Large intestine (tissue), 3 donors: ENCODE measurements around the gene XRCC1. TPM values are rescaled to one million over a fixed set of nuclear protein-coding genes. Genes with fewer than 3 reads are reported as not detected.
"Not testable (repeated sequence)": the region's sequence is repeated elsewhere in the genome, so short reads cannot be mapped to it uniquely, and the experiment has no call there.

Source experiments
- DNase-seq, 2 donors: peaks; one replicate each; pipeline versions ENCODE4 v3.0.0 to v3.0.0-alpha.2; 2013
- H3K27ac ChIP-seq: one replicate; pipeline ENCODE4 v1.5.1; 2013; ENCODE audit warnings: low read length
- H3K27me3 ChIP-seq: 2 replicates; pipeline ENCODE4 v1.6.1; 2013; ENCODE audit warnings: low read length; ENCODE audit not compliant: control insufficient read depth, insufficient read depth
- H3K36me3 ChIP-seq: 2 replicates; pipeline ENCODE4 v1.6.1; 2013; ENCODE audit warnings: low read length; ENCODE audit not compliant: control insufficient read depth, insufficient read depth
- H3K4me1 ChIP-seq: one replicate; pipeline ENCODE4 v1.6.1; 2013; ENCODE audit warnings: low read length; ENCODE audit not compliant: control insufficient read depth, insufficient read depth
- H3K4me3 ChIP-seq: one replicate; pipeline ENCODE4 v1.5.1; 2013; ENCODE audit warnings: low read length
- H3K9me3 ChIP-seq: one replicate; pipeline ENCODE4 v1.6.1; 2013; ENCODE audit warnings: mild to moderate bottlenecking, low read depth, low read length, moderate library complexity; ENCODE audit not compliant: control insufficient read depth
- WGBS: methylation state at CpG from one replicate; pipeline ENCODE4 v1.1.5; 2013; ENCODE audit warnings: low lambda C conversion rate; ENCODE audit not compliant: insufficient coverage; 5-methylcytosine and 5-hydroxymethylcytosine counted together
- polyA plus RNA-seq: library from polyadenylated mRNA; unstranded; fragments of 120-200 nt; gene quantifications from one replicate; pipeline ENCODE4 v1.2.1, GENCODE V29; 2013

The XRCC1 gene
- polyA plus RNA-seq, 1 donor, result 47.4 TPM

DNA sequence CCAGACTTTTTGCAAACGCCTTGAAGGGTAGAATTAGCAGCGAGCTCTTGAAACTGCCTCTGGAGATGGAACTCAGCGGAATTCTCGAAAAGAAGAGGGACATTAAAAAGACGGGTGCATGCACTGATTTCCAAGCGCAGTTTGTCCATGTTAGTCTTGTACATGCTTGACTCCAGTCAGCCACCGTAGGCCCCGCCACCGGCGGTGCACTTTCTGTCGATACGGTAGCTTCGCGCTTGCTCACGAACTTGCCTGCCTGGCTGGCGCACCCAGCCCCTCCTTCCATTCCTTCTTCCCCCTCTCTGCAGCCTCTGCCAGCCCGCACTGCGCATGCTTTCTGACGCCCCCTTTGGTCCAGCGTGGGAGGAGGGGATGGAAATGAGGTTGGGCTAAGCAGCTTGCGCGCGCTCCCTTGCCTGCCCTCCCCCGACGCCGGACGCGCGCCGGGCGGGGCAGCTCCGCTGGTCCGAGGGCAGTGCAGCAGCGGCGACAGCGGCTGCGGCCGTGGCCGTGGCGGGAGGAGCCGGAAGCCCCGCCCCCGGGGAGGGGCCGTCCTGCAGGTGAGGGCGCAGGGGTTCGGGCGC is 42.3 kb downstream of the XRCC1 start, which contains the start of gene ZNF575:
Gene ZNF575 (plus strand): TSS at position 227 of the 584 bp plus-strand sequence. CDS start 1,235 bp downstream, outside the sequence.
- peaks cover 9% of the 10 kb centered on the region for H3K36me3 ChIP-seq
- H3K9me3 ChIP-seq, result no peaks in the 10 kb centered on the region
- peak within 1 kb of the TSS; percentile 87 for H3K27ac ChIP-seq
- peak within 1 kb of the TSS; percentile 59 for H3K4me3 ChIP-seq
- no peaks in the 10 kb centered on the region for H3K27me3 ChIP-seq
- H3K4me1 ChIP-seq, result peaks cover 4% of the 10 kb centered on the region
- peak; percentile 93 to 96 for DNase-seq
- no CpG with 5 or more reads among the region's 47 CpGs for WGBS

DNA sequence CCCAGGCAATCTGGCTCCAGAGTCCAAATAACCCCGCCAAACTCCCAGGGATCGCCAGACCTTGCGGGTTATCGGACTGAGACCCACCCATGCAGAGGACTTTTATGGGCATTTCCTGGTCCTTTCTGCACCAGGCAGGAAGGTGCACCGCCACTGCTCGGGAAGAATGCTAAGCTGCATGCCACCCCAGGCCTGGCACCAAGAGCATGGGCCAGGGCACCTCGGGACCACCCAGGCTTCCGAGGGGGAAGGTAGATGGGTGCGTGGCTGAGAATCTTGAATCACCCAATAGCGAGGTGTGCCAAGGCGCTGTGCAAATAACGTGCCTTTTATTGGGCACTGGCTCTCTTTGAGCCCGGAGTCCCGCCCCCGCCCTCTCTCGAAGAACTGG is 42.8 kb downstream of the XRCC1 start:
- DNase-seq, result peak in 1 of 2 donors; percentile 74
- Histone ChIP-seq H3K27me3 (no peaks in the 10 kb centered on the region), H3K4me3 (peak overlapping the region; percentile 59), H3K4me1 (peaks cover 8% of the 10 kb centered on the region), H3K27ac (peak overlapping the region; percentile 87), H3K36me3 (peaks cover 6% of the 10 kb centered on the region), H3K9me3 (no peaks in the 10 kb centered on the region)
- WGBS, result no CpG with 5 or more reads among the region's 16 CpGs

DNA sequence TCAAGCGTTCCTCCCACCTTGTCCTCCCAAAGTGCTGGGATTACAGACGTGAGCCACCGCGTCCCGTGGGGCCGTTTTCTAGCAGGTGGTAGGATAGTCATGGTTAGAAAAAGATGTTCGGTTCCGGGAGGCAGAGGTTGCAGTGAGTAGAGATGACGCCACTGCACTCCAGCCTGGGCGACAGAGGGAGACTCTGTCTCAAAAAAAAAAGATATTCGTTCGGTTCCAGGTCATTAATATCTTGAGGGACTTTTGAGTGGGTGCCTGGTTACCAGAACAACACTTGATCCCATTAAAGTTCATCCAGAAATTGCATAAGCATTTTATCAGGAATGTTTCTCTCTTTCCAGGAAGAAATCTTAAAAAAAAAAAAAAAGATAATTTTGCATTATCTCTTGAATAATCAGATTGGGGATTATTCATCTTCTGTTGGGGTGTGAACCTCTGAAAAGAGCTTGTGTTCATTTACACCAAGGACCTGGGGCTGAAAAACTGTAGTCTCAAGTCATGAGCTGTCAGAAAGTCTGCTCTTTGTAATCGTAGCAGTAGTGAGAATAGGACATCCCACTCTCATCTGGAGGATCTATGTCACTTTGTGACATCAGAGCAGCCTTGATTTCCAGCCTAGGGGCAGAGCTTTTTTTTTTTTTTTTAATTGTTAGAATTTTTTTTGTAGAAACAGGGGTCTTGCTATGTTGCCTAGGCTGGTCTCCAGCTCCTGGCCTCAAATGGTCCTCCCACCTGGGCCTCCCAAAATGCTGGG is 47.3 kb downstream of the XRCC1 start:
- Histone ChIP-seq H3K27ac (peak overlapping the region; percentile 80), H3K9me3 (no peaks in the 10 kb centered on the region), H3K4me3 (peak overlapping the region; percentile 85), H3K36me3 (no peaks in the 10 kb centered on the region), H3K4me1 (peaks cover 9% of the 10 kb centered on the region), H3K27me3 (no peaks in the 10 kb centered on the region)
- DNase-seq, result peak in 1 of 2 donors; percentile 53
- 40% methylated on average over 1 of the region's 13 CpGs for WGBS

DNA sequence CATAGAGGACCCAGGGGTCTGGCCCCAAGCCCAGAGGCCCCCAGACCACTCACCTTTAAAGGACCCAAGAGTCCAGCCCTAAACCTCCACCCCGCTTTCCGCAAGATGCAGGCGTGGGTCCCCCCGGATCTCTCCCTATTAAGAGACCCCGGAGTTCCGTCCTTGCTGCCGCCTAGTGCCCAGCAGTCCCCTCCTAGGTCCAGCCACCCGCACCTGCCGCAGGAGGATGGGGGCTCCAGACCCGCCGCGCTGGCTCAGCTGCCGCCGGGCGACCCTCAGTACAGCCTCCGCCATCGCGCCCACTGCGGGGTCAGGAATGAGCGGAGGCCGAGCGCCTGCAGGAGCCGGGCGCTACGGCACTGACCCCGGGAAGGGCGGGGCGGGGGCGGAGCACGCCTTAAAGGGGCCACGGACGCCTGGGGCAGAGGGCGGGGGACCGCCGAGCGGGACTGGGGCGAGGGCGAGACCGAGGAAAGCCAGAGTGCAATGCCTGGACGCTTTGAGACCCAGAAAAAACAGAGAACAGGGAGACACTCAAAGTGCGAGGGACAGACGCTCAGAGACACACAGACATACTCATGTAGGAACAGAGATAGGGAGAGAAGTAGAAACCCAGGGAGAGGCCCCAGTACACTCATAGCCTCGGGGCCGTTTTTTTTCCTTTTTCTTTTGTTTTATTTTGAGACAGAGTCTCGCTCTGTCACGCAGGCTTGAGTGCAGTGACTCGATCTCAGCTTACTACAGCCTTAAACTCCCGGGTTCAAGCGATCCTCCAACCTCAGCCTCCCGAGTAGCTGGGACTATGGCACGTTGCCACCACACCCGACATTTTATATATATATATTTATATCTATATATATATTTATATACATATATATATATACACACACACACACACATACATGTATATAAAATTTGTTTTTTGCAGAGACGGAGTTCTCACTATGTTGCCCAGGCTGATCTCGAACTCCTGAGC is 48.2 kb downstream of the XRCC1 start, which contains the start of gene ETHE1:
Gene ETHE1 (minus strand): TSS at position 318 of the 976 bp plus-strand sequence. CDS start 24 bp downstream, at position 294.
- Histone ChIP-seq H3K4me3 (peak within 1 kb of the TSS; percentile 85), H3K27ac (peak within 1 kb of the TSS; percentile 80), H3K36me3 (no peaks in the 10 kb centered on the region), H3K4me1 (peaks cover 9% of the 10 kb centered on the region), H3K9me3 (no peaks in the 10 kb centered on the region), H3K27me3 (no peaks in the 10 kb centered on the region)
- peak in 1 of 2 donors; percentile 87 for DNase-seq
- WGBS, result 0% methylated on average over 1 of the region's 54 CpGs

DNA sequence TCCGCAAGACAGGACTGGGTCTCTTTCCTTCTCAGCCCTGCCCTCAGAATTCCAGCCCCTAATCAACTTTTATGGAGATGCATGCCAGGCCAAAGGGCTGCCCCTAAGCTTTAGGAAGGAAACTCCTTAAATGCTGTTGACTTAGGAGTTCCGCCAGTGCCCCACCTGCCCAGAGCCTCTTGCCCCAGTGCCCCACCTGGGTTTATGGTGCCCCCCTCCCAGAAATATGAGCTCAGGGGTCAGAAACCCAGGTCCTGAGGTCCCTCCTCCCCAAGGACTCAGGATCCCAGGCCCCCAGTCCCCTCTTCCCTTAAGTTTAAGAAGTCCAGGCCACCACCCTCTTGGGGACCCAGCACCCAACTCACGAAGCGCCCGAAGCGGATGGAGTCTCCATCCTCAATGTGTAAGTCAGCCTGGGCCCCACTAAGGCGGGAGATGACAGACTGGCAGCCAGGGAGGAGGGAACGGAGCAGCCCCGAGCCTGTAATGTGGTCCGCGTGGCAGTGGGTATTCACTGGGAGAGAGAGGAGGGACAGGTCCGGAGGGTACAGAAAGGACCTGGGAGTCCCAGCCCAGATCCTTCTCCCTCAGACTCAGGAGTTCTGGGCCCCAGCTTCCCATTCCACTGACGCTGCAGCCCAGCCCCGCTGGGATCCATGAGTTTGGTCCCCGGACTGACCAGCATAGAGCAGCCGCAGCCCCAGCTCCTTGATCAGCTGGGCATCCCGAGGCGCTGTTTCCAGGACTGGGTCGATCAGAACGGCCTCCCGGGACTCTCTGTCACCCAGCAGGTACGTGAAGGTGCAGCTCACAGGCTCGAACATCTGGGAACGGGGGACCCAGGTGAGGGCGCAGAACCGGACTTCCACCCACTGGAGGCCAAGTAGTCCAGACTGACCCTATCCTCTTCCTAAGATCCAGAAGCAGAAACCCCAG is 49.2 kb downstream of the XRCC1 start:
- peak in 1 of 2 donors; percentile 59 for DNase-seq
- Histone ChIP-seq H3K36me3 (no peaks in the 10 kb centered on the region), H3K4me3 (peak overlapping the region; percentile 85), H3K27ac (peak overlapping the region; percentile 80), H3K27me3 (no peaks in the 10 kb centered on the region), H3K9me3 (no peaks in the 10 kb centered on the region), H3K4me1 (peaks cover 9% of the 10 kb centered on the region)
- WGBS, result no CpG with 5 or more reads among the region's 26 CpGs

DNA sequence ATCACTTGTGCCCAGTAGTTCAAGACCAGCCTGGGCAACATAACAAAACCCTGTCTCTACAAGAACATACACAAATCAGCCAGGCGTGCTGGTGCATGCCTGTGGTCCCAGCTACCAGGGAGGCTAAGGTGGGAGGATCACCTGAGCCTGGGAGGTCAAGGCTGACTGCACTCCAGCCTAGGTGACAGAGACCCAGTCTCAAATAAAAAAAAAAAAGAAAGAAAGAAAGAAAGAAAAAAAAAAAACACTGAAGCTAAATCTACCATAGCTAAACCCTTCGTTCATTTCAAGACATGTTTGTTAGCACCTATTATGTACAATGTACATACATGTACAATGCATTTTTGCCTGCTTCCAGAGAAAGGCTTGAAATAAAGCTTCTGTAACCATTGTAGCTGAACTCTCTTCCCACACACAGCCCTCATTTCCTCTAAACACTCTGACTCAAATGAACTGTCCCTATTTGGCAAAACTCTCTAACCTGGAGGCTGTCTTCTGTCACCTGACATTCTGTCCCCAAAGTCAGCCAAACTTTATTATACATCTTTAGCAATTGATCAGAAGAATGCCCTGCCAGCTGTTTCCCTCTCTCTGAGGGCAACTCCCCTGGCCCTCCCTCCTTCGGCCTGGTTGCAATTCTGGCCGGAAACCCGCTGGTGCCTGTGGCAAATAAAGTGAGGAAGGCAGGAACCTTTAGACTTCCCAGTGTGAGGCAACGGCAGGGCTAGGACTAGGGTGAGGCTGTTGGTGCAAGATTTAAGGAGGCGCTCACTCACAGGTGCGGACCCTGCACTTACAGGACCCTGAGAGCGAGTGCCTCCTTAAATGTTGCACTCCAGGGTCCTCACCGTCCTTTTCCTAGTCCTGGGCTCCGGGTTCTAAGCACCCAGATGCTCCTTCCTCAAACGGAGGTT is 50.1 kb downstream of the XRCC1 start:
- Histone ChIP-seq H3K4me1 (peaks cover 9% of the 10 kb centered on the region), H3K27me3 (no peaks in the 10 kb centered on the region), H3K9me3 (no peaks in the 10 kb centered on the region), H3K27ac (peak overlapping the region; percentile 80), H3K36me3 (peaks cover 2% of the 10 kb centered on the region), H3K4me3 (peak overlapping the region; percentile 85)
- whole genome bisulfite sequencing, result no CpG with 5 or more reads among the region's 12 CpGs
- peak; percentile 85 to 94 for DNase-seq

DNA sequence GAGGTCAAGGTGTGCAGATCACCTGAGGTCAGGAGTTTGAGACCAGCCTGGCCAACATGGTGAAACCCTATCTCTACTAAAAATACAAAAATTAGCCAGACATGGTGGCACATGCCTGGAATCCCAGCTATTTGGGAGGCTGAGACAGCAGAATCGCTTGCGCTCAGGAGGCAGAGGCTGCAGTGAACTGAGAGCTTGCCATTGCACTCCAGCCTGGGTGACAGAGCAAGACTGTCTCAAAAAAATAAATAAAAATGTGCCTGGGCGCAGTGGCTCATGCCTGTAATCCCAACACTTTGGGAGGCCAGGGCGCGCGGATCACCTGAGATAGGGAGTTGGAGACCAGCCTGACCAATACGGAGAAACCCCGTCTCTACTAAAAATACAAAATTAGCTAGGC is 51.6 kb downstream of the XRCC1 start:
- H3K4me1 ChIP-seq, H3K27ac ChIP-seq, H3K9me3 ChIP-seq, H3K27me3 ChIP-seq, H3K4me3 ChIP-seq, H3K36me3 ChIP-seq, DNase-seq: not testable (repeated sequence)
- WGBS, result 100% methylated on average over 1 of the region's 8 CpGs

DNA sequence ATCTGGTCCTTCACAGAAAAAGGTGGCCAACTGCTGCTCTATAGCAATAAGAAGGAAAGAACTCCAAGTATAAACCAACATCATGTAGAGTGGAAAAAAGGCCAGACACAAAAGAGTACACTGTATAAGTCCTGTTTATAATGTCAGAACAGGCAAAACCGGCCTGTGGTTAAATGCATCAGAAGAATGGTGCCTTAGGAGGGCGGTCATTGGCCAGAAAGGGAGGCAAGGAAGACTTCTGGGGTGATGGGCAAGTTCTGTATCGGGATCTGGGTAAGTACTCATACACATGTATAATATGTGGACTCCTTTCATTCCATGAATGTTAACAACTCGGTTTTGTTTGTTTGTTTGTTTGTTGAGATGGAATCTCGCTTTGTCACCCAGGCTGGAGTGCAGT is 52.4 kb downstream of the XRCC1 start:
- H3K36me3 ChIP-seq, result peaks cover 2% of the 10 kb centered on the region
- H3K27me3 ChIP-seq, result no peaks in the 10 kb centered on the region
- DNase-seq, result no peak
- no peak overlapping the region for H3K27ac ChIP-seq
- no peaks in the 10 kb centered on the region for H3K9me3 ChIP-seq
- WGBS, result no CpG with 5 or more reads among the region's 5 CpGs
- peaks cover 9% of the 10 kb centered on the region for H3K4me1 ChIP-seq
- H3K4me3 ChIP-seq, result no peak overlapping the region
